ENCODE measurements around the gene PLPP3. TPM values are rescaled to one million over a fixed set of nuclear protein-coding genes. Genes with fewer than 3 reads are reported as not detected.

The PLPP3 gene
- total RNA-seq, 2 donors from 2014 or later: 164 to 271 TPM

- H3K36me3 ChIP-seq: no peaks in the 10 kb centered on the region
- no peak overlapping the region for H3K4me3 ChIP-seq
- ATAC-seq (ENCODE audit: insufficient number of reproducible peaks, low FRiP score, low read depth) (no peak), DNase-seq (ENCODE audit: low spot score) (no peak)
- H3K9me3 ChIP-seq: no peaks in the 10 kb centered on the region
- H3K27me3 ChIP-seq (replicated peaks; ENCODE audit: insufficient read depth): no peaks in the 10 kb centered on the region
- TF ChIP-seq, protein P1, sequence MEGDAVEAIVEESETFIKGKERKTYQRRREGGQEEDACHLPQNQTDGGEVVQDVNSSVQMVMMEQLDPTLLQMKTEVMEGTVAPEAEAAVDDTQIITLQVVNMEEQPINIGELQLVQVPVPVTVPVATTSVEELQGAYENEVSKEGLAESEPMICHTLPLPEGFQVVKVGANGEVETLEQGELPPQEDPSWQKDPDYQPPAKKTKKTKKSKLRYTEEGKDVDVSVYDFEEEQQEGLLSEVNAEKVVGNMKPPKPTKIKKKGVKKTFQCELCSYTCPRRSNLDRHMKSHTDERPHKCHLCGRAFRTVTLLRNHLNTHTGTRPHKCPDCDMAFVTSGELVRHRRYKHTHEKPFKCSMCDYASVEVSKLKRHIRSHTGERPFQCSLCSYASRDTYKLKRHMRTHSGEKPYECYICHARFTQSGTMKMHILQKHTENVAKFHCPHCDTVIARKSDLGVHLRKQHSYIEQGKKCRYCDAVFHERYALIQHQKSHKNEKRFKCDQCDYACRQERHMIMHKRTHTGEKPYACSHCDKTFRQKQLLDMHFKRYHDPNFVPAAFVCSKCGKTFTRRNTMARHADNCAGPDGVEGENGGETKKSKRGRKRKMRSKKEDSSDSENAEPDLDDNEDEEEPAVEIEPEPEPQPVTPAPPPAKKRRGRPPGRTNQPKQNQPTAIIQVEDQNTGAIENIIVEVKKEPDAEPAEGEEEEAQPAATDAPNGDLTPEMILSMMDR (IDR thresholded peaks at IDR 0.05): no peak
- no peak overlapping the region for H3K27ac ChIP-seq
- H3K4me1 ChIP-seq (ENCODE audit: control insufficient read depth in 1 of 2, low read depth in 2 of 2): no peaks in the 10 kb centered on the region
These were observed 96.9 kb downstream of the PLPP3 start for GRCh38 chr1:56482486-56482885.

- no peak for ATAC-seq (ENCODE audit: insufficient number of reproducible peaks, low FRiP score, low read depth)
- no peaks in the 10 kb centered on the region for H3K27me3 ChIP-seq (replicated peaks; ENCODE audit: insufficient read depth)
- DNase-seq (ENCODE audit: low spot score): no peak
These were observed 98.1 kb downstream of the PLPP3 start for GRCh38 chr1:56481140-56481694.

DNA sequence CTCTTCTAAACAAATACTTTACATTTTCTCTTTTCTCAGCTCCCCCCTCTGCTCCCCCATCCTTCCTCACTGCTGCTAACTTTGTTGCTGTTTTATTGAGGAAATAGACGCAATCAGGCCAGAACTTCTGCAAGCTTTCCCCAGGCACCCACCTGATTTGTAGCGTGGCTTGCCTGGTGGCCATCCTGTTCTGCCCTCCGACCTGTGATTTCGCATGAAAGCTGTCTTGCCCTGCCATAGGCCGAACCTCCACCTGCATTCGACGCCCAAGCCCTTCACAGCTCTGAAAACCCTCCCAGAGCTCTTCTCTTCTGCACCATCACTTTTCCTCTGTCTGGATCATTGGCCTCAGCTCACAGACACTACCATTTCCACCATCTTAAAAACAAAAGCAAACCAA is 100.6 kb downstream of the PLPP3 start:
- H3K27ac ChIP-seq: no peak overlapping the region
- no peaks in the 10 kb centered on the region for H3K9me3 ChIP-seq
- TF ChIP-seq, protein P1 (IDR thresholded peaks at IDR 0.05): no peak
- H3K4me1 ChIP-seq (ENCODE audit: control insufficient read depth in 1 of 2, low read depth in 2 of 2): peaks cover 0 to 6% of the 10 kb centered on the region in 2 donors
- H3K4me3 ChIP-seq: no peak overlapping the region
- DNase-seq (ENCODE audit: low spot score): no peak
- H3K27me3 ChIP-seq (replicated peaks; ENCODE audit: insufficient read depth): no peaks in the 10 kb centered on the region
- no peaks in the 10 kb centered on the region for H3K36me3 ChIP-seq
- no peak for ATAC-seq (ENCODE audit: insufficient number of reproducible peaks, low FRiP score, low read depth)

More at GRCh38 chr1:56481140-56481694, 98.1 kb downstream of the PLPP3 start:
- Histone ChIP-seq H3K4me1 (ENCODE audit: control insufficient read depth in 1 of 2, low read depth in 2 of 2) (peaks cover 0 to 6% of the 10 kb centered on the region in 2 donors), H3K36me3 (no peaks in the 10 kb centered on the region), H3K4me3 (no peak overlapping the region), H3K27ac (no peak overlapping the region), H3K9me3 (no peaks in the 10 kb centered on the region)
- TF ChIP-seq, protein P1 (IDR thresholded peaks at IDR 0.05): no peak

DNA sequence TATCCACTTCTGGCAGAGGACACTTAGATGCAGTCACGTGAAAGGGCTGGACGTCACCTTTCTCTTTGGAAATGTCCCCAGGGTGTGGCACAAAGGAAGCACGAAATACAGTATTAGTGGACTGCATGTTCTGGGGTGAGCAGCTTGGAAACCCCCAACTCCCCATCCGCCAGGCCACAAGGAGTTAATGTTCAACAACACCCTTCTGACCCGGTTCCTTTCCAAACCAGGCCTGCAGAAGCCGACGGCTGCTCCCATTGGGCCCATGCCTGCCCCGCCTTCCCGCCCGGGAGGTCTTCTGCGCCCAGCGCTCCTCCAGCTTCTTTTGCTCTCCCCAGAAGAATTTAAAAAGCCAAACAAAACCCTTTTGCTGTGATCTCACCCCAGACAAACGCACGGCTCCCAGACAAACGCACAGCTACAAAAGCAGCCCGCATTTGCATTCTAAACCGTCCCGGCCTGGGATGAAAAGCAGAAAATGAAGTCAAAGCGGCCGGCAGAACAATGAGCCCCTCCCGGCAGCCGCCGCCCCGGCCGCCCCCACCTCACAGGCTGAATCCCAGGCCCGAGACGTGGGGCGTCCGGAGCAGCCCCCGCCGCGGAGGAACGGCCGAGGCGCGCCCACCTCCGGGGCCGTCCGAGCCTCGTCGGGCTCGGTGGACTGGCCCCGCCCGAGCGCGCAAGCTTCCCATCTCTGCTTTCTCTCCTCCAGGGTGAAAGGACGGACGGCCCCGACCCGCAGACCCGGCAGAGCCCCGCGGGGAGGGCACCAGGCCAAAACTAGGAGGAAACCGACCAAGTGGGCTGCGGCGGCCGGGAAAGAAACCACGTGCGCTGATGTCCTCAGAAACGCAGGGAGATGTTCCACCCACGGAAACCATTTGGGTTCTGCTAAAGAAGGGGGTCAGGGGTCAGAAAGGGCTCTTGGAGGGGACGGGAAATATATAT is 101.9 kb downstream of the PLPP3 start:
- Histone ChIP-seq H3K9me3 (no peaks in the 10 kb centered on the region), H3K27ac (peak overlapping the region; percentile 55 to 76), H3K4me3 (peak overlapping the region; percentile 91), H3K27me3 (replicated peaks; ENCODE audit: insufficient read depth) (no peaks in the 10 kb centered on the region), H3K36me3 (no peaks in the 10 kb centered on the region), H3K4me1 (ENCODE audit: control insufficient read depth in 1 of 2, low read depth in 2 of 2) (peaks cover 0 to 6% of the 10 kb centered on the region in 2 donors)
- DNase-seq (ENCODE audit: low spot score) (no peak), ATAC-seq (ENCODE audit: insufficient number of reproducible peaks, low FRiP score, low read depth) (no peak)
- TF ChIP-seq, protein P1 (IDR thresholded peaks at IDR 0.05): no peak

DNA sequence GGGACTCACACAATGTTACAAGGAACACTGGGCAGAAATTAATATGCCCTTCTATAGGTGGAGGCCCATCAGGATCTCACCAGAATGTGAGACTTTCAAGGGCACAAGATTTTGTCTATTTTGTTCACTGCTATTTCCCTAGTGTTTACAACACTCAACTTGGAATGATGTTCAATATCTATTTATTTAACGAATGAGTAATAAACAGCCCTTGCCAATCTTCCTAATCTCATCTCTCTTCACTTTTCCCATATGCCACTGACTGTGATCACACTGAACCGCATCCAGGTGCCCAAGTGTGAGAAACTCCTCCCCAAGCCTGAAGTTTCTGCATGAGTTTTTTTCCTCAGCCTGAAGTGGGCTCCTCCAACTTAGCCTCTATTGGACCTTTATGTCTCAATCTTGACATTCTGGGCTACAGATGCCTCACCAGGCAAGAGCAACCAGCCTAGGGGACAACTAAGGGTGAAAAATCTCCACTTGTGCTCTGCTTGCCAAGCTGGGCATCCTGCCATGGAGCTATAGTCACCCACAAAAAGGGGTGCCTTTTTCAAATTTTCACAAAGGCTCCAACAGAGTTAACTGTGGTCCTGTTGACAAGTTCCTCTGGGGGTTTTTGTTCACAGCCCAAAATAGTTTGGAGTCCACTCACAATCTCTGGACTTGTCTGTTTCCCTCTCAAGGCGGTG is 105.6 kb downstream of the PLPP3 start:
- no peaks in the 10 kb centered on the region for H3K27me3 ChIP-seq (replicated peaks; ENCODE audit: insufficient read depth)
- DNase-seq (ENCODE audit: low spot score) (no peak), ATAC-seq (ENCODE audit: insufficient number of reproducible peaks, low FRiP score, low read depth) (no peak)
- no peak overlapping the region for H3K27ac ChIP-seq
- no peaks in the 10 kb centered on the region for H3K36me3 ChIP-seq
- peaks cover 6 to 11% of the 10 kb centered on the region in 2 donors for H3K4me1 ChIP-seq (ENCODE audit: control insufficient read depth in 1 of 2, low read depth in 2 of 2)
- H3K4me3 ChIP-seq: no peak overlapping the region
- TF ChIP-seq, protein P1 (IDR thresholded peaks at IDR 0.05): no peak
- no peaks in the 10 kb centered on the region for H3K9me3 ChIP-seq

Data from thoracic aorta (tissue), 2 donors.